DMS79 (cell line): Measurements from ENCODE around the gene NCAM1.

ENCODE experiments used
- DNase-seq: peaks from one replicate; lab custom pipeline; 2025; lab: John Stamatoyannopoulos, UW

Gene NCAM1

DNA sequence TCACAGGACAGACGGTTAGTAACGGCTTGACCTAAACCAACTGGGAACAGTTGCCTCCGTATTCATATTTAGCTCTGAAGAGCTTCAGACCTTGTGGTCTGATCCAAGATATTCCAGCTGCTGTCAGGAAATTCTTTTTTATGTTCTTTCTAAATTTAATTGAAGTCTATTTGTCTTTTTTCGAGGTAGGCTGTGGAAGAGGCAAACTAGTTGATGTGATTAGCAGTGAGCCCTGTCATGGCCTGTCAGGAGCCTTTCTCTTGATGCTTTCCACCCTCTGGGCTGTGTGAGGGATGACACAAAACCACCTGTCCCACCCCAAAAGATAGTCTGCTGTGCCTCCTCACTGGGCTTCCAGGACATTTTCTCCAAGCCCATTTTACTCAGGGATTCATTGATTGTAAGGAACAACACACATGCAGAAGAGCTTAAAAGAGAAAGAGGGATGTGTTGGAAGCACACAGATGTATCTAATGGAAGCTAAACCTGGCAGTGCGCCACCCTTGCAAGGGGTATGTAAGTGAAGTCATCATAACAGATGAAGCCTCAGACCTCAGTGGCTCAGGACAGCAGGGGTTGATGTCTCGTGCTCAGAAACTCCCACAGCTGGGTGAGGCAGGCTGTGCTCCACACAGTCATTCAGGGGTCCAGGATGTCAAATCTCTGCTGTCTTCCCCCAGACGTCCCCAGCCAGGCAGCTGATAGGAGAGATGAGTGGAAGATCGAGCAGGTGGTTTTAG, 170.0 kb downstream of the NCAM1 start:
- DNase-seq, result no peak

DNA sequence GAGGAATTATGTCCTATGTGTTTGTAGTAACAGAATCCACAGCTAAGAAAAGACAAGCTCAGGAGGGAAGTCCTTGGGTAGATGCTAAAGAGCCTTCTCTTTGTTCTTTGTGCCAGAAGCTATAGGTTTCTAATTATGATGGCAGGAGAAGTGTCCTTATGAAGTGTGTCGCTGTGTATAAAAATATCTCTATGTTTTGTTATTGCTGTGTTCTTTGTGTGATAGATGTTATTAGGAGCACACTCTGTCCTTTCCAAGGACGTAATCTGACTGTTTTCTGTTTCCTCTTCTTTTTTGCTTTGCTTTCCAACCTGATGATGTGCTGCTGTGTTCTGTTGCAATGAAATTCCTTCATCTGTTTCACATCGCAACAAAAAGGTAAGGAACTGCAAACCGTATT, 171.9 kb downstream of the NCAM1 start:
- no peak for DNase-seq

DNA sequence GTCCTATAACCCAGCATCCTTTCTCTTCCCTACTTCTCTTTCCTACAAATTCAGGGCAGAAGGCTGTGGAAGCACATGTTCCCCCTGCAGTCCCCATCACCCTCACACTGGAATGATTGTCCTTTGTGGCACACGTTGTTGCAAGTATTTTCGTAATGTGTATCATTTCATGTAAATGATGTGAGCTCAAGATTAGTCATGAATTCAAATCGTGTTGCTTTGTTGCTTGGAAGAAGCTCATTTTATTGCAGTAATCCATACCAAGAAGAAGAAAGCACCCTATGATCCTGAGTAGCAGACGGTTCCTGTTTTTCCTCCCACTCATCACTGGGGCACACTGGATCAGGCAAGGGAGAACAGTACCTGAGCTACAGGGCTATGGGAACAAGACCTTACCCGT, 173.4 kb downstream of the NCAM1 start:
- DNase-seq, result no peak

DNA sequence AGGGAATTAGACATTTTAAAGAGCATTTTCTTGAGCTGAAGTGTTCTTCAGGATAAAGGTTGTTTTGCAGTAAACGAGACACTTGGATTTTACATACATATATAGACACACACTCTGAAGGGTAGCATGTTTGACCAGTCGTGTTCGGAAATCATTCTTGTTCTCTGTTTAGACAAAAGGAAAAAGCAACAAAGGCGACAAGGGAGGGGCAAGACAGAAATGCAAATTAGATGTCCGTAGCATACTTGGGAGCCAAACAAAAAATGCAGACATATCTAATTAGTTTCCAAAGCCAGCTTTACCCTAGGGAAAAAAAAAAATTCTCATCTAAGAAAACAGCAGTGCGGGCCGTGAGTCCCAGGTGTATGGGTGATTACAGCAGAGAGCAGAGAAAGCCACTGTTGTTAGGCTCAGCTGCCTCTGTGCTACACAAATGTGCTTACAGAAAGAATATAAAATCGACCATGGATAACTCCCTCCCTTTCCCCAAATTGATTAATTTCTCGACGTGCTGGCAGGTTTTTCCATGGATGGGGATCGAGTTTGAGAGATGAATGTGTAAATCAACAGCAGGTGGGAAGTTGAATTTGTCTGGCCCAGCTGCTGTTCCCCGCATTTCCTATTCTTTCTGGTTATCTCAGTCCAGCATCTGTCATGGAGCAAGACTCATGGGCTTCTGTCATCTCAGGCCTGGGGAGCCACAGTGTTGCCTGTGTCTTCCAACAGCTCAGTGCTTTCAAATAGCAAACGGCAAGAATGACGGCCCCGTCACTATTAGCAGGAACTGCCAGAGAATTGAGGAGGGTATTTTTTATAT, 176.7 kb downstream of the NCAM1 start:
- DNase-seq, result no peak

DNA sequence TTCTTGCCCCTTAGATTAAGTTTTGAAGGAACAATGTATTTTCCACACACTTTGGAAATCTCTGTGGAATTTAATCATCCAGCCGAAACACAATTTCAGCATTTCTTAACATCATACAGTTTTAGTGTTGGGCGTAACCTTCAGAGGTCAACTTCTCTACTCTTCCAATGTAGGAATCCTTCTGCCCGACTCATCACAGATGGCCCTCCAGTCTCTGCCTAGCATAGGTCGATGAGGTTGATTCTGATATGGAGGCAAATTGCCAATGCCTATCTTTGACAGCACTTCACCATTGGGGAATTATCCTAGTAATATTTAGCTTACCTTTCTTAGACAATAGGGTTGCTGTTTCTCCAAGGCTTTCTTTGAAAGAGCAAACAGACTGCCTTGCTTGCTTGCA, 177.5 kb downstream of the NCAM1 start:
- no peak for DNase-seq

DNA sequence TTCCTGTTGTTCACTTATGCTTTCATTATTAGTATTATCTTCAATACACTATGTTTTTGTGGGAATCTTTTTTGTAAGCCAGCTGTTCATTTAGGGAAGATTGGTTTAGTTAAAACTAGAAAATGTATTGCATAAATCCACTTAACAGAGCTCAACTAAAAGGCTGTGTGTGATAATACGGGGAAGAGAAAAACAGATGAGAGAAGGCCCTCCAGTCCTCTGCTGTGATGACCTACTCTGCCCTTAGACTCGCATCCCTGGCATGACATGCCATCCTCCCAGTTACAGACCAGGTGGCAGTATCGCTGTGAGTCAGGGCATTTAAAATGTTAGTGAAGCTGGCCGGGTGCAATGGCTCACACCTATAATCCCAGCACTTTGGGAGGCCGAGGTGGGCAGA, 179.8 kb downstream of the NCAM1 start:
- no peak for DNase-seq

DNA sequence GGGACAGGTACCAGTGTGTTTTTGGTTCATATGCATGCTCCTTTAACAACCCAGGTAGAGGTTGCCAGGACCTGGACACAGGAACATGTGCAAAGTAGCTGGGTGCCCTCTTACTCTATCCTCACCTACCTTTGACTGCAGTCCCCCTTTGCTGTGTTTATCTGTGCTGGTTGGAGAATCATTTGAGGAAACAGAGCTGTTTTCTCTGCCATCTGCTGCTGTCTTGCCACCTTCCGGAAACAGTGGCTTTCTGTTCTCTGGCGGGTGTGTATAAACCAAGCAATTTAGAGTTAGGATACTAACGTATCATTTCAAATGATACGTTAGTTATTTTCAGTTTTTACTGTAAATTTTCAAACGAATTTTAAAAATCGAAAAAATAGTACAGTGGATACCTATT, 181.3 kb downstream of the NCAM1 start:
- DNase-seq, result no peak

DNA sequence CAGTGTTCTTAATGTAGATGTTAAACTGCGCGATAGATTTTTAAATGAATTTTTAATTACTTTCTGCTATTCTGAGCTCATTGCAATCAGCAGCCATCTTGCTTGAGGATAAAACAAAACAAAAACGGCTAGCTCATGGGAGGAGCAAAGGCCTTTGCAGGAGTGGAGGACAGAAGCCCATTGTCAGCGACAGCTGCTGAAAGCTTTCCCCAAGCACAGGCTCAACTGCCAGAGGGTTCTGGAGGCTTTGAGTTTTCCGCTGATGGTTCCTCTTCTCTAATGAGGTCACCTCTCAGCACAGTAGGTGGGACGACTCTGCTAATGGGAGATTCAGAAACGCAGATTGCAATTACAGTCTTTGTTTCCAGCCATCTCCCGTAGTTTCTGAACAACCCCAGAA, 186.0 kb downstream of the NCAM1 start:
- DNase-seq, result no peak

DNA sequence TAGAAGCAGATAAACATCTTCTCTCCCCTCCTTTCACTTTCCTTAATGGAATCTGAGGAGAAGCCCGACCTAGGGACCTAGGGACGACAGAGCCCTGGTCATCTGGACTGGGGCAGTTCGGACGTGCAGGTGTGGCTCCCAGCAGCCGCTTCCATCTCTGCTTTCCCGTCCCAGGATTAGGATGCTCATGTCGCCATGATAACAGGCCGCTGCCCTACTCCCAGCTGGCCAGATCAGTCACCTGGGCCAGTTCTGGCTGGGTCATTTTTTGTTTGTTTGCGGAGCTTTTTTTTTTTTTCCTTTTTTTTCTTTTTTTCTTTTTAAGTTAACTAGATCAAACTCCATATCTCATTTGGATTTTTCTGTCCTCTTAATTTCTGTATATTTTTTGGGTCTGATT, 186.9 kb downstream of the NCAM1 start:
- DNase-seq, result no peak

DNA sequence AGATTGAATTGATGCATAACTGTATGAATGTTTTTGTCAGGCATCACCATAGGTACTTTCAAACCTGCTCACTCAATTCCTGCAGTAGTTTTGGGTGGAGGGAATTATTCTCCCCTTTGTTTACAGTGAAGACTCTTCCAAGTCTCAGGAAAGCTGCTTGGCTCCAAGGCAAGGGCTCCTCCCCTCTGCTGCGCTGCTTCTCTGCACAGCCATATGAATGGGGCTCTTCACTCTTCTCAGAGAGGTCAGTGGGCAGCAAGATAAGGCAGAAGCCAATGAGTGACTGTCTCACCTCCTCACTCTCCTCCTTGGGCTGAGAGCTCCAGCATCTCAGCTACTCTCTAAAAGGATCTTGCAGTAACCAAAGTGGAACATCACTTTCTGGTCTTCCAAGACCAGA, 187.4 kb downstream of the NCAM1 start:
- no peak for DNase-seq

DNA sequence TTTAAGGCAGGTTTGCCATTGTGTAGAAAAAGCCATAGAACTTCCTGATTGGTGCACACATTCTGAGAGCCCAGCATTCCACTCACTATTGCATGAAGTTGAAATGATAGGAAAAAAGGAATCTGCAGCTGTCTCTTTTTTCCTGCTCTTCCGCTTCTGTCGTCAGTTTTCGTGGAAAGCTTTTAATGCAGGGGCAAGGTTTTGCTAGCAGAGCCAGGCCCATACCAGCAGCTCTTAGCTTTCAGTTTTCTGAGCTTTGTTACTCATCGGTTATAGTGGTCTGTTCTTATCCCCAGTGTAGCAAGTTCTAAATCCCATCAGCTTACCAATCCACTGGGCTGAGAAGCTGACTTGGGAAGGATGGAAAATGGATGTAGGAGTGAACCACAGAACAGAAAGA, 190.3 kb downstream of the NCAM1 start:
- DNase-seq, result no peak

DNA sequence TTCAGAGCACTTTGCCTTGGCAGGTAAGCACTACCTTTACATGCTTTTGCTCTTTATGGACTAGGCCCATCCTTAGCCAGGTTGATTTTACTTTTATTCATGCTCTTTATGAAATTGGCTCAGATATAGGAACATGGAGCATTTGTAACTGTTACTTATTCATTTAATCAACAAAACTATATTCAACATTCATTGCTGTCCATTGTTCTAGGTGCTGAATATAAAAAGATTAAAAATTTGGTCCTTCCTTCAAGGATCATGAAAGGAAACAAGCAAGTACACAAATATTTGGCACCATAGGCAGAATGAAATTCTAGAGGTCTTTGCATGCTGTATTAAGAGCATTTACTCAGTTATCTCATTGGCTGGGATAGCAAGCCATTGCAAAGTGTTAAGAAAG, 191.3 kb downstream of the NCAM1 start:
- DNase-seq, result no peak

DNA sequence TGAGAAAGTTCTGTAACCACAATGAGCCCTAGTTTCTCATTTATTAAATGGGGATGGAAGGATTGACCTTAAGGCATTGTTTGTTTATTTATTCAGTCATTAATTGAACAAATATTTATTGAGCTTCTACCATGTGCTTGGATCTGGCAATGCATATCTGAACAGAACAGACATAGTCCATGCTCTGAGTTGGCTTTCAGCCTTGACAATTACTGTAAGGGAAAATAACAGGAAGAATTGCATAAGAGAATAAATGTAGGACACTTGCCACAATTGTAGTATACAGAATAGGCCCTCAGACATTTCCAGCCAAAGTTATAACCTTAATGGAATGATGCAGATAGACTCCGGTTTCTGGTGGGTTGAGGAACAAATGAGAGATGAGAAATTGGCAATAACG, 192.6 kb downstream of the NCAM1 start:
- no peak for DNase-seq

DNA sequence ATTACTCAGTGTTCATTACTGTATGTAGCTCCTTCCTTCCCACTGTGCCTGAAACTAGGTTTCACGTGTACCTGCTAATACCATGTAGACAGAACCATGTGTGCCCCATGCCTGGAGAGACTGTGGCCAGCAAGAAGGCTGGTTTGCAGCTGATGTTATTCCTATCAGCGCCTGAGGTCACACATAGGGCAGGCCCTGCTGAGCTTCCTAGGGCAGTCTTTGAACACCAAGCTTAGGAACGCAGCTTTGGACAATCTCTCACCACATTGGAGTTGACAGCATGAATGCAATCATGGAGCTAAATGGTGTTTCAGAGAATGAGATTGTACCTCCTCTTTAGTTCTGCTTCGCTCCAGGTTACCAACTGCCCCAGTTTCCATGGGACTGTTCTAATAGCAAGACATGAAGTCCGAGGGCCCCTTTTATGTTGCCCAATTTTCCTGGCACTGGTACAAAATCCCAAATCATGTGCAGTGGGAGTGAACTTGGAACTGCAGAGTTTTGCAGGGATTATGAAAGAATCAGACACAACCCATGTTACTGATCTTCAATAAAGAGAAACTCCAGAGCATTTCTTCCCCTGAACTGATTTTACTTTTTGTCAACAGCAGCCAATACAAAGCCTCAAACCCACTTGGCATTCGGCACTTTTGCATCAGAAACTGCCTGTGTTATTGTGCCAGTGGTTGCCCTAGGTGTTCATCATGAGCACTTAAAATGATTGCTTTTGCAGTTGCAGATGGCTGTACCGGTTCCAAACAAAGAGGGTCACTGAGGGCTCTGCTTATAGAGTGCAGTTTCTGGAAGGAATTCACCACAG, 199.0 kb downstream of the NCAM1 start:
- peak; percentile 40 for DNase-seq

DNA sequence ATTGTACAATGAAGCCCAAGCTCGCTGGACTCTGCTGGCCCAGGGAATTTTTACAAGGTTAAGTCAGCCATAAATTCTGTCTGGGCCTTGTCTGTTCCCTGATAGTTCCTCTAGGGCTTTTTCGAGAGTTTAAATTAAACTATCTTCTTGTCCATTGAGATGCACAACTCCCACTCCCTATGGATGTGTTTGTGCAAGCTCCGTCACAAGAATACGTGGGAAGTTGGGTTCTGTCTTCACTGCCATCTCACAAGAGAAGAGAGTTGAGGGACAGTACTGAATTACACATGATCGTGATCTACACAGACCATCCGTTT, 199.5 kb downstream of the NCAM1 start:
- DNase-seq, result no peak

DNA sequence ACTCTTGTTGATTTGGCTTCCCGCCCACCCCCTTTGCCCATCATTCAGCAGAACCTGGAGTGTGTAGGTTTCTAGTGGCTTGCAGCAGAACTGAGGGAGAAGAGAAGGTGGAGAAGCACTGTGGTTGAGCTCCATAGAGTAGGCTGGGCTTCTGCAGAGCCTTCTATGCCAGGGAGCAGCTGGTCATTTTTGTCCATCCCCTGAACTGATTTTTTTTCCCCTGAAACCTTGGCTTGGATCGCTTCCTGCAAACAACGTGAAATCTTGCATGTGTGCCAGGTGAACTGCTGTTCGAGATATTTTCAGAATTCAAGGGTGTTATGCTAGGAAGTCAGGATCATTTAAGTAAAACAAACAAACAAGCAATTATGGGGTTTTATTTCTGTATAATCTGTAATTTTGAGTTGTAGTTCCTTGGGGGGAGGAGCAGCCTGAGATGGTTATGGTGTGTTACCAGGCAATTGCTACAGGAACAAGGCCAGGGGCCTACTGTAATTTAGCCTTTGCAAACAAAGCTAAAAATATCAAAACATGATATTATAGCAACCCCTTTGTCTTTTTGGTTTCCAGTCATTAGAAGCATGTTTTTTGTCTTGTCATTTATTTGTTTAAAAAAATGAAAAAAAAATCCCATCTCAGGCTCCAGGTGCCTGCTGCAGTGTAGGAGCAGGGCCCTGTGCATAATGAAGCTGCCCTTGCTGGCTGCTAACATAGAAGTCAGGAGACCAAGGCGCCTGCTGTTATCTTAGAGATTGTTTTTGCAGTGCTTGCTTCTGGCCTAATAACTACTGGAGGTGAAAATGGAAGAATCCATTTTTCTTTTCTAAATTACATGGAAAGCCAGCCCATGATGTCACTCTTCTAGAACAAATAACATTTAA, 200.7 kb downstream of the NCAM1 start:
- peak; percentile 90 for DNase-seq

DNA sequence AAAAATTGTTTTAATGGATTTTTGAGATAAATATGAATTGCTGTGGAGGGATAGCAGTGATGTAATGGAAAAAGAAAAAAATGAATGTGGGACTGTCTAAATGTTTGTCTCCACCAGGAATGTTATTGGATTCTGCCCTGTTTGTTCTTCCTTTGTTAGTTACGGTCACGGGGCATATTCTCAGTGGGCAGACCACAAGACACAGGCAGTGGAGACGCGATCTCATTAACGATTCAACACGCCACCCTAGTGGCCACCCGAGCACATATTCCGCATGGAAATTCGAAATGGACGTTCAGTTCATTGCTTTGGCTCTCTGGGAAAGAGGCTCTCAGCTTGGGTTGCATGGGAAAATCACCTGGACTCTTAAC, 201.4 kb downstream of the NCAM1 start:
- peak; percentile 74 for DNase-seq

DNA sequence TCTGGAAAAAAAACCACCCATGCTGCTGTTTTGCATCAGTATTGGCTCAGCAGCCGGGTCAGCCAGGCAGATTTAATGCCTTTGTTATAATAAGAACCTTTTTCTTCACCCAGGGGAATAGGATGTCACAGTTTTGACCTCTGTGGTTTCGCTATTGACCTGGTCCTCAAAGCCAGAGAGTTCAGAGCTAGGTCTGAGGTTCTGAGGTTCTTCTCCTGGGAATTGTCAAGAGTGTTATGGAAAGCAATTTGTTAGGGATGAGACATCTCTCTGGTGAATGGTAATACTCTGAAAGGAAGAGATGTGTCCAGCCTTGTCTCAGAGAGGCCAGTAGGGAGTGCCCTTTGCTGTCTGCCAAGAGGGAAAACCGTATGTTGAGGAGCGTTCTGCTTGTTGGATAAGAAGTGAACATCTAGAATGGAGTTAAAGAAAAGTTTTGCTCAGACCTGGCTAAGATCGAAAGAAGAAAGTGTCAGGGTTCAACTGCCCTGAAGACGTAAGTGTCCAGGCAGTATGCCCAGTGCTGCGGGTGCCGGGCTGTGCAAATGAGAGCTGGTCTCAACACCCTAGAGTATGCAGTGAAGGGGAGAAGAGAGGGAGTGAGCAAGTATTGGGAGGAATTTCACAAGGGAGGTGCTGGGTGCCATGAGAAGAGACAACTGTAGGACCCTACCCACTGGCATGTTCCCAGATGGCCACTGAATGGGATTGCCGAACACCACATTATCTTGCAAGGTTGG, 202.2 kb downstream of the NCAM1 start:
- DNase-seq, result no peak

DNA sequence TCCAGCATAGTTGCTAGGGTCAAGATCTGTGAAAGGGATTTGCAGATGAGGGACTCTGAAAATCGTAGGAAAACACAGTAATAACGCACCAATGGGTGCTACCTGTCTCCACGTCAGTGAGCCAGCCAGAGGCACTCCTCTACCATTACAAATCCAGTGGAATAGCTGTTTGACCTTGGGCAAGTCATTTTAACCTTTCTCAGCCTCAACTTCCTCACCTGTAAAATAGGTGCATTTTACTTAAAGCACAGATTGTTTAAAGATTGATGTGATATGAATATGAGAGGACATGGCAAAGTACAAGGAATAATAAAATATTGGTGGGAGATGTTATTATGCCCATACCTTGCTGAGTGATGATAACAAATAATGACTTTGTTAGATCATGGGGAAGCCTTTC, 205.1 kb downstream of the NCAM1 start:
- DNase-seq, result no peak

DNA sequence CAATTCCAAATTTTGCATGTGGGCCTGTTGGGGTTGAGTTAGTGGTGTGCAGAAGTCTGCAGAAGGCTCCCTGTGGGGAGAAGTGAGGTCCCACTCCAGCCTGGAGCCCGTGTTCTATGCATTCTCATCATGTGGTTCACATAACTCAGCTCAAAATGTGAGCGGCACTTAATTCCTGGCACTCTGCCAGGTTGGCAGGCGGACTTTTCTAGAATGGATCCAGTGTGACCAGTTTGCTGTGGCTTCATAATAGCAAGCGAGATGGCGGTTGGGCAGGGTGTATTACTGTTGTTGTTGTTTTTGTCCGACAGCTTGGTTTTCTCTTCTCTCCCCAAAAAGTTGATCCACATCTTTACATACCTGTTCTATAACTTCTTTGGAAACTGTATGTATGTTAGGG, 206.4 kb downstream of the NCAM1 start:
- DNase-seq, result no peak
